Measurements from ENCODE around the gene SEPSECS.

DNA sequence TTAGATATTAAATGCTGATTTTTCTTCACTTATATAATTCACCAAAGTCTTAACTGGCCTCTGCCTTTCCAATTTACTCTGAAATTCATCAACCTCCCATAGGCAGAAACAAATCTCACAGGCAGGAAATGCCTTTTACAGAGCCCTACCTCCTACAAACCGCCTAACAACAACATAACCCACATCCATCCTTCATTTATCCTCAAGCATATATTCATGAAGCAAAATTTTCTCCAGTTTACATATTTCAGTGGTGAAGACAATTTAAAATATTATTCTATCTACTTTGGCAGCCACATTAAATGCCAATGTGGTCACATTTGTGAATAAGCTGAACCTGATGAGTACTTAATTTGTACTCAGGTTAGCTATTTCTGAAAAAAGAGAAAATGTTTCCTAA lies 30.3 kb downstream of the SEPSECS start:
- TF ChIP-seq, protein P1, sequence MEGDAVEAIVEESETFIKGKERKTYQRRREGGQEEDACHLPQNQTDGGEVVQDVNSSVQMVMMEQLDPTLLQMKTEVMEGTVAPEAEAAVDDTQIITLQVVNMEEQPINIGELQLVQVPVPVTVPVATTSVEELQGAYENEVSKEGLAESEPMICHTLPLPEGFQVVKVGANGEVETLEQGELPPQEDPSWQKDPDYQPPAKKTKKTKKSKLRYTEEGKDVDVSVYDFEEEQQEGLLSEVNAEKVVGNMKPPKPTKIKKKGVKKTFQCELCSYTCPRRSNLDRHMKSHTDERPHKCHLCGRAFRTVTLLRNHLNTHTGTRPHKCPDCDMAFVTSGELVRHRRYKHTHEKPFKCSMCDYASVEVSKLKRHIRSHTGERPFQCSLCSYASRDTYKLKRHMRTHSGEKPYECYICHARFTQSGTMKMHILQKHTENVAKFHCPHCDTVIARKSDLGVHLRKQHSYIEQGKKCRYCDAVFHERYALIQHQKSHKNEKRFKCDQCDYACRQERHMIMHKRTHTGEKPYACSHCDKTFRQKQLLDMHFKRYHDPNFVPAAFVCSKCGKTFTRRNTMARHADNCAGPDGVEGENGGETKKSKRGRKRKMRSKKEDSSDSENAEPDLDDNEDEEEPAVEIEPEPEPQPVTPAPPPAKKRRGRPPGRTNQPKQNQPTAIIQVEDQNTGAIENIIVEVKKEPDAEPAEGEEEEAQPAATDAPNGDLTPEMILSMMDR (conservative IDR thresholded peaks at IDR 0.05): no peak
- TF ChIP-seq EZH2 (IDR thresholded peaks at IDR 0.05; ENCODE audit: low read depth): no peak
